Activated T-helper 9 cell treated with anti-CD3 and anti-CD28 coated beads, Interleukin-2, amount 50 U/mL, for 16 hours (primary cell): Measurements from ENCODE around the gene SMYD3.
"Not testable (repeated sequence)": the region's sequence is repeated elsewhere in the genome, so short reads cannot be mapped to it uniquely, and the experiment has no call there.

Experiments used
- DNase-seq: peaks from one replicate; pipeline ENCODE4 v3.0.0-alpha.2; 2020; ENCODE audit warnings: low read depth

SMYD3 gene

GRCh38 chr1:246416261-246416660 is 90.8 kb downstream of the SMYD3 start:
- DNase-seq = no peak

- no peak for DNase-seq
These were observed 92.1 kb downstream of the SMYD3 start for GRCh38 chr1:246415028-246415427.

GRCh38 chr1:246413430-246413829 is 93.6 kb downstream of the SMYD3 start:
- DNase-seq = no peak

GRCh38 chr1:246404078-246404477 is 103.0 kb downstream of the SMYD3 start:
- no peak for DNase-seq

GRCh38 chr1:246398126-246398813 is 108.8 kb downstream of the SMYD3 start:
- no peak for DNase-seq

- no peak for DNase-seq
These were observed 110.0 kb downstream of the SMYD3 start for GRCh38 chr1:246397046-246397445.

DNA sequence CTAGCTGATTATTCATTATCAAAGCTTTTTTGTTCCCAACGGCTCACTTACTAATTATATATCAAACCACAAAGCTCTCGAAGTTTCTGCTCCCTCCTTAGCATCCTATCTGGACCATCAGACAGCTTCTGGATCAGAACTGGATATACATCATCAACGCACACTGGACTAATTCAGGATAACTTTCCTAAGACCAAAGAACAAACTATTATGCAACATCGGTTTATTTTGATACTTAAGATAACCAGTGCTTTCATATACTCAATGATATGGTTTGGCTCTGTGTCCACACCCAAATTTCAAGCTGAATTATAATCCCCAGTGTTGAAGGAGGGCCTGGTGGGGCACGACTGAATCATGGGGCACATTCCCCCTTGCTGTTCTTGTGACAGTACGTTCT is 110.8 kb downstream of the SMYD3 start:
- DNase-seq = no peak

GRCh38 chr1:246394121-246394520 is 113.0 kb downstream of the SMYD3 start:
- no peak for DNase-seq

GRCh38 chr1:246390855-246391254 is 116.2 kb downstream of the SMYD3 start:
- no peak for DNase-seq

- no peak for DNase-seq
These were observed 122.5 kb downstream of the SMYD3 start for GRCh38 chr1:246384616-246385015.

DNA sequence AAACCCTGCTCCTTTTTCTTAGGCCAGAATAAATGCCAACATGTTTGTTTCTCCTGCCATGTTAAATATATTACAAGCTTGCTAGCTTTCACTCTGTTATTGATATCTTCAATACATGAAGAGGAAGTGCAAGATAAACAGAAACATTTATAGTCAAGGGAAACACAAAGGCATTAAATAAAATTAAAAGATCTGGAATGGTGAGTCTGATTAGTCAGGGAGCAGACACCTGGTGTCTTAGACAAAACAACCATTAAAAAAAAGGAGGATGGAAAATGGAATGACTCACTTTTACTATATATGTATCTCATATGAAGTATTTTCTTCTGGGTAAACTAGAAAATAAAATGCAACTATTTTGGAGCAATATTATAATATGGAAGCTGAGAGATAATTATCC is 123.3 kb downstream of the SMYD3 start:
- DNase-seq = no peak

DNA sequence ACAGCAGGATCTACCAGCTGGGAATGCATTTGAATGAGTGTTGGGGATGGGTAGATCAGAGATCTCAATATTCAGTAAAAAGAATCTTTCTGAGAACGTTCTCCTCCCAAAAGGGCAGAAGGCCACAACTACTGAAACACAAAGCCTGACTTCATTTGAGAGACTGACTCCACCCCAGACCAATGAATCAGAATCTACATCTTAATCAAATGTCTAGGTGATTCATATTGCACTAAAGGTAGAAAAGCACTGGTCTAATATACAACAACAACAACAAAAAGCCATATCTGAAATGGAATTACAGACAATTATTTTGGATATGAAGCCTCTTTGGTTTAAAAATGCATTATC is 123.9 kb downstream of the SMYD3 start:
- DNase-seq = no peak

- DNase-seq = no peak
These were observed 124.4 kb downstream of the SMYD3 start for GRCh38 chr1:246382589-246383238.

DNA sequence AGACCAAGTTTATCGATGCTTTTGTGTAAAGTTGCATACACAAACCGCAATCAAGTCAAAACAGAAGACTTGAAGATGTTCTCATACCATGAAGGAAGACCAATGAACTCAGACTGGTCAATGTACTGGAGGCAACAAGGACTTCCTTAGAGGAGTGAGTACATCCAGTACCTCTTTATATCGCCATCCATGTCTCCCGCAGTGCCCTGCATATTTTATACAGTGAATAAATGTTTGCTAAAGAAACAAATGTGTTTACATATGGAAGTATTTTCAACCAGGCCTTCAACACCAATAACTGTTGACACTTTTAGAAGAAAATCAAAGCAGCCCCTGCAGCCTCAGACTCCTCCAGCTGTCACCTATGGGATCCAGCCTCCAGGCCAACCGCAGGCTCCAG is 125.6 kb downstream of the SMYD3 start:
- DNase-seq = no peak

DNA sequence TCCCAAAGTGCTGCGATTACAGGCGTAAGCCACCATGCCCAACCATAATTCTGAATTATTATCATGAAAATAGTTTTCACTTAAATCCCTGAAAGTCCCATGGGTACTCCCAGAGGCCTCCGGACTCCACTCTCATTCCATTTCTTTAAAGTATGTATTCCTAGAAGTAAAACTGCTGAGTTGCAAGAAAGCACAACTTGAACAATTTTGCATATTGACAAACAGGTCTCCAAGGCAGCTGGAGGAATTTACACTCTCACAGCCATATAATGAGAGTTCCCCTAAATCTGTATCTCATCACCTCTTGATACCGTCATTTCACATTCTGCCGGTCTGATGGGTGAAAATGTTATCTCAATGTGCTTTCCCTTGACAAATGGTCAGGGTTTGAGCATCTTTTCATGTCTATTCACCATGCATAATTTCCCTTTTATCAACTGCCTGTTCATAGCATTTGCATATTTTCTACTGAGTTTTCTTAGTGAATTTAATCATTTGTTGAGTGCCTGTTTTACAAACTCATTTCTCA is 129.4 kb downstream of the SMYD3 start:
- no peak for DNase-seq

- DNase-seq = no peak
These were observed 133.1 kb downstream of the SMYD3 start for GRCh38 chr1:246373828-246374569.

GRCh38 chr1:246372559-246372958 is 134.5 kb downstream of the SMYD3 start:
- no peak for DNase-seq

DNA sequence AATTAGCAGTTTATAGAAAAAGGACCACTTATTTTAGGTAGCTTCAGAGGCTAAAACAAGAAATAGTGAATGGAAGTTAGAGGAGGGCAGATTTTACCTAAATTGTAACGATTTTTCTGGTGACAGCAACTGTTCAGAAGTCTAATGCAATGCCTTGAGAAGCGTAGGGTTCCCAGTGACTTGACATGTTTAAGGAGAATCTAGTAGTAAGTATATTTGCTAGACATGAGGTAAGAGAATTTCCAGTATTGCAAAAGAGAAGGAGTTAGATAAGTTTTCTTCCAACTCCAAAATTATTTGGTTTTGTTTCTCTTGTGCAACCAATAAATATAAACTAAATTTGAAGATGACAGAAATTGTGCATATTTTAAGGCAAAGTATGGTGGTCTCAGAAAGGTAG is 140.0 kb downstream of the SMYD3 start:
- no peak for DNase-seq

GRCh38 chr1:246365708-246366107 is 141.4 kb downstream of the SMYD3 start:
- DNase-seq = no peak

- no peak for DNase-seq
These were observed 142.6 kb downstream of the SMYD3 start for GRCh38 chr1:246364415-246364941.

DNA sequence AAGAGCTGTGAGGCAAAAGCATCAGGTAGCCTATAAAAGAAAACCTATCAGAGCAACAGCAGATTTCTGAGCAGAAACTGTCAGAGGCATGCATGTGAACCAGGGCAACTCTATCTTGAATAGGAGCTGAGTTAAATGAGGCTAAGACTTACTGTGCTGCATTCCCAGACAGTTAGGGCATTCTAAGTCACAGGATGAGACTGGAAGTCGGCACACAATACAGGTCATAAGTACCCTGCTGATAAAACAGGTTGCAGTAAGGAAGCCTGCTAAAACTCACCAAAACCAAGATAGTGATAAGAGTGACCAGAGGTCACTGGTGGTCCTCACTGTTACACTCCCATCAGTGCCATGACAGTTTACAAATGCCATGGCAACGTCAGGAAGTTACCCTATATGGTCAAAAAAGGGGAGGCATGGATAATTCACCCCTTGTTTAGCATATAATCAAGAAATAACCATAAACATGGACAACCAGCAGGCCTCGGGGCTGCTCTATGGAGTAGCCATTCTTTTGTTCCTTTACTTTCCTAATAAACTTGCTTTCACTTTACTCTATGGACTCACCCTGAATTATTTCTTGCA is 150.0 kb downstream of the SMYD3 start:
- not testable (repeated sequence) for DNase-seq

DNA sequence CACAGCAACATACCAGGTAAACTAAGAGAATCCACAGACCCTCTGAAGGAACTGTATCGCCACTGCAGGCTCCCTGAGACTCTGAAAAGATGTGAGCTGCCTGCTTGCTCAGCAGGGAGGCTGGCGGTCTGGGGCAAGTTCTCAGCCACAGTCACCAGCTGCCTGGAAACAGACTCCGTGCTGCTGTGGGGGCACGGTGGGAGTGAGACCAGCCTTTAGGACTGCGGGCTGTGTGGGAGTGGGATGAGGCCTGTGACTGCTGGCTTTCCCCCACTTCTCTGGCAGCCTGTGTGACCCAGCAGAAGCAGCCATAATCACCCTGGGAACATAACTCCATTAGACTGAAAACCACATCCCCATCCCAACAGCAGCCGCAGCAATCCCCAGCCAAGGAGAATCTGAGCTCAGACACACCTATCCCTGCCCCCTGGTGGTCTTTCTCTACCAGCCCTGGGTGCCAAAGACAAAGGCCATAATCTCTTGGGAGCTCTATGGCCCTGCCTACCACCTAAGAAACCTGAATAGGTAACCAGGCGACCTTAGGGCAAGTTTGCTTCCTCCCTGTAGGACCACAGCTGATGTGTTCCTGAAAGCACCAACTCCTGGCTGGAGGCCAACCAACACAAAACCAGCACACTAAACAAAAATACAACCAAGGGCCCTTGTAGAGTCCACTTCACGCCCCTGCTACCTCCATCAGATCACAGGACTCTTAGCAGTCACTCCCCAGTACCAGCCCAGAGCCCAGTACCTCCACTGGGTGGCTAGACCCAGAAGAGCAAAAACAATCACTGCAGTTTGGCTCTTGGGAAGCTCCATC is 151.5 kb downstream of the SMYD3 start:
- DNase-seq = no peak
